GM10248 (cell line): Measurements from ENCODE around the gene NFE2L3.
"Not testable (repeated sequence)": the region's sequence is repeated elsewhere in the genome, so short reads cannot be mapped to it uniquely, and the experiment has no call there.

Source experiments
- CTCF ChIA-PET: fragments of 300-600 bp; sonication (Branson Sonifier 250); formaldehyde crosslinking; extraction: SDS; loops from one replicate; lab custom pipeline; 2021; ENCODE audit warnings: antibody characterized with exemption; lab: Yijun Ruan, JAX
- POLR2A ChIA-PET: fragments of 350-650 bp; sonication (Branson Sonifier 250); formaldehyde crosslinking; extraction: SDS; loops from one replicate; lab custom pipeline; 2020; ENCODE audit warnings: antibody characterized with exemption; lab: Yijun Ruan, JAX
- DNase-seq: peaks from one replicate; pipeline ENCODE4 v3.0.0; 2012; ENCODE audit errors: extremely low spot score
- TF ChIP-seq, protein P1 (sequence below): IDR thresholded peaks from 2 replicates; pipeline ENCODE4 v1.5.1; 2012; ENCODE audit warnings: mild to moderate bottlenecking, low read depth; ENCODE audit errors: extremely low read depth, missing control alignments, control extremely low read depth

The NFE2L3 gene

DNA sequence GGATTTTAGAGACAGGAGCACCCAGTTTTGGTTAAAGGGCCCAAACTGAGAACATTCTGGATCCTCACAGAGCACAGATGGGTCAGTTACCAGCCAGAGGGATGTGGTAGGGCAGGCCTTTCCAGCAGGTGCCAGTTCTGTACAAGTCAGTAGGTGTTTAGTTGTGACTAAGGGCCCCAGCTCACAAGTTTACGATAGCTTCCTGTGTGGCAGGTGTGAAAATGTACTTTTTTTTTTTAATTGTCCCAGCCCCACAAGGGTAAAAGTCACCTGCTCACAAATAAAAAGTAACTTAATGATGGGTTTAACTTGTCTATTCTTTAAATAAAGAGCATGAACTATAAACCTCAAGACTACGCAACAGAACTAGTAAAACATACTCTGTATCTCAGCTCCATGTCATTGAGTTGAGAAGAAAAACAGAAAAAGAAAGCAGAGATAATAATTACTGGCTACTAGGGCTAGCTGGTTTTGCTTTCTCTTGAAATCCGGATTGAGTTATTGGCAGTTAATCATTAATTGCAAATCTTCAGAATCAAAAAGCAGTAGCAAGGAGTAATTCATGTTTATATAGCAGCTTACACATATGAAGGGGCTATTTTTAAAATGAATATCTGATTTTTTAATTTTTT lies 15.4 kb downstream of the NFE2L3 start:
- POLR2A ChIA-PET = interaction anchor here (0.5 to 2.2 kb wide), 6 partner anchors 8 to 33 kb away, joined by 3 to 11 read pairs (median 4); partner anchors contain the start of gene HNRNPA2B1
- DNase-seq = peak; percentile 44
- CTCF ChIA-PET = interaction anchor here (0.8 to 2.6 kb wide), 6 partner anchors 15 to 275 kb away, joined by 3 to 9 read pairs (median 3); no protein-coding TSS in a partner anchor
- TF ChIP-seq, protein P1, sequence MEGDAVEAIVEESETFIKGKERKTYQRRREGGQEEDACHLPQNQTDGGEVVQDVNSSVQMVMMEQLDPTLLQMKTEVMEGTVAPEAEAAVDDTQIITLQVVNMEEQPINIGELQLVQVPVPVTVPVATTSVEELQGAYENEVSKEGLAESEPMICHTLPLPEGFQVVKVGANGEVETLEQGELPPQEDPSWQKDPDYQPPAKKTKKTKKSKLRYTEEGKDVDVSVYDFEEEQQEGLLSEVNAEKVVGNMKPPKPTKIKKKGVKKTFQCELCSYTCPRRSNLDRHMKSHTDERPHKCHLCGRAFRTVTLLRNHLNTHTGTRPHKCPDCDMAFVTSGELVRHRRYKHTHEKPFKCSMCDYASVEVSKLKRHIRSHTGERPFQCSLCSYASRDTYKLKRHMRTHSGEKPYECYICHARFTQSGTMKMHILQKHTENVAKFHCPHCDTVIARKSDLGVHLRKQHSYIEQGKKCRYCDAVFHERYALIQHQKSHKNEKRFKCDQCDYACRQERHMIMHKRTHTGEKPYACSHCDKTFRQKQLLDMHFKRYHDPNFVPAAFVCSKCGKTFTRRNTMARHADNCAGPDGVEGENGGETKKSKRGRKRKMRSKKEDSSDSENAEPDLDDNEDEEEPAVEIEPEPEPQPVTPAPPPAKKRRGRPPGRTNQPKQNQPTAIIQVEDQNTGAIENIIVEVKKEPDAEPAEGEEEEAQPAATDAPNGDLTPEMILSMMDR = no peak

DNA sequence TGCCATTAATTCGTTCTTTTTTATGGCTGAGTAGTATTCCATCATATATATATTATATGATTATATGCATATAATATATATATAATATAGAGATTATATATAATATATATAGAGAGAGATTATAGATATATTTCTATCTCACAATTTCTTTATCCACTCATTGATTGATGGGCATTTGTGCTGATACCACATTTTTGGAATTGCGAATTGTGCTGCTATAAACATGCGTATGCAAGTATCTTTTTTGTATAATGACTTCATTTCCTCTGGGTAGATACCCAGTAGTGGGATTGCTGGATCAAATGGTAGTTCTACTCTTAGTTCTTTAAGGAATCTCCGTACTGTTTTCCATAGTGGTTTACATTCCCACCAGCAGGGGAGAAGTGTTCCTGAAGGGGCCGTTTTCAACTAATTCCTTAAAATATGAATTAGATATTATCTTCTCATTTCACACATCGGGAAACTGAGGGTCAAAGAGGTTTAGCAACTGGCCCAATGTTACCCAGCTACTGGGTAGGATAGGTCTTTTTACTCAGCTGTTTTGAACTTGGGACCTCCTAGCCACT lies 16.5 kb downstream of the NFE2L3 start:
- CTCF ChIA-PET = no interaction called here
- DNase-seq = no peak
- POLR2A ChIA-PET = no interaction called here
- TF ChIP-seq, protein P1 = no peak

DNA sequence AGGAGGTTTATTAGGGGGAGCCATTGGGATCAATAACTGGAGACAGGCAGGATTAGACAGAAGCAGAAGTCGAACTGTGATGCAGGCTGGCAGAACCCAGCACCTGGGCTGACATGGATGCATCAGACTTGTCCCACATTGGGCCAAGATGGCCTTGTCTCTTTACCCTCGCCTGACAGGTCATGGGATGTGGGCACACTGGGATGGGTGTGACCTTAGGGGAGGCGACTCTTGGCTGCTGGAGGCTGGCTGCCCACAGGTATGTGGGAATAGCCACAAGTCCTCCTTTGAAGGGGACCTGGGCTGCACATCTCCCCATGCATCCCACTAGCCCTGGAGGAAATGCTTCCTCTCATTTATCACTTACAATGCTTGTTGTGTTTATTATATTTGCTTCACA lies 17.3 kb downstream of the NFE2L3 start:
- no peak for DNase-seq
- TF ChIP-seq, protein P1 = no peak
- POLR2A ChIA-PET = interaction anchor here (0.6 kb wide), 1 partner anchor 23 kb away, joined by 3 read pairs; no protein-coding TSS in a partner anchor
- CTCF ChIA-PET = interaction anchor here (3.4 kb wide), 1 partner anchor 9 kb away, joined by 17 read pairs; no protein-coding TSS in a partner anchor

DNA sequence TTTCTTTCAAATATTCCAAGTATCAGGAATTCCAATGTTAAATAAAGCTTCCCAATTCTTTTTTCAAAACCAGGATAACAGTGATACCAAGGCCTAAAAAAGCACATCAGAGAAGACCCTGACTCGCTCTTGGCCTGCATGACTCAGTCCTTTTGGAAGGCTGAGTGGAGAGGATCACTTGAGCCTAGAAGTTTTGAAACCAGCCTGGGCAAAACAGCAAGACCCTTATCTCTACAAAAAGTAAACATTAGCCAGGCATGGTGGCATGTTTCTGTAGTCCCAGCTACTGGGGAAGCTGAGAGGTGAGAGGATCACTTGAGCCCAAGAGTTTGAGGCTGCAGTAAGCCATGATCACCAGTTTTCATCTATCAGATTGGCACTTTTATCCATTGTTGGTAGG lies 18.7 kb downstream of the NFE2L3 start:
- TF ChIP-seq, protein P1 = no peak
- ChIA-PET POLR2A (interaction anchor here (0.6 kb wide), 1 partner anchor 1598 kb away, joined by 3 read pairs; the partner anchor contains the start of gene PALS2), CTCF (interaction anchor here (1.3 to 3.4 kb wide), 2 partner anchors 10 to 20 kb away, joined by 3 to 17 read pairs; no protein-coding TSS in a partner anchor)
- DNase-seq = no peak

DNA sequence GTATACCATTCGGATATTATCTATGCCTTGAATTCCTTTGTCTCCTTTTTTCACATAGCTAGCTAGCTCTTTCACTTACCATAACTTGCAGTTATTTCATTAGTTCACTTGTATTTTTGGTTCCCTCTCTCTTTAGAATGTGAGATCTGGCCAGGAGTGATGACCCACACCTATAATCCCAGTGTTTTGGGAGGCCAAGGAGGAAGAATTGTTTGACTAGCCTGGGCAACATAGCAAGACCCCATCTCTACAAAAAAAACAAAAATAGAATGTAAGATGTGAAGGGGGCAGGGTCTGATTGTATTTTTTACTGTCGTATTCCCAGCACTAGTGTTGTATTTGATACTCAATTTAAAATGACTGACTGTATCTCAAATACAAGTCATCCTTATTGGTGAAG lies 19.6 kb downstream of the NFE2L3 start:
- TF ChIP-seq, protein P1 = no peak
- ChIA-PET POLR2A (interaction anchor here (0.6 kb wide), 1 partner anchor 1598 kb away, joined by 3 read pairs; the partner anchor contains the start of gene PALS2), CTCF (interaction anchor here (0.7 to 3.4 kb wide), 5 partner anchors 9 to 279 kb away, joined by 3 to 17 read pairs (median 3); no protein-coding TSS in a partner anchor)
- DNase-seq = no peak

DNA sequence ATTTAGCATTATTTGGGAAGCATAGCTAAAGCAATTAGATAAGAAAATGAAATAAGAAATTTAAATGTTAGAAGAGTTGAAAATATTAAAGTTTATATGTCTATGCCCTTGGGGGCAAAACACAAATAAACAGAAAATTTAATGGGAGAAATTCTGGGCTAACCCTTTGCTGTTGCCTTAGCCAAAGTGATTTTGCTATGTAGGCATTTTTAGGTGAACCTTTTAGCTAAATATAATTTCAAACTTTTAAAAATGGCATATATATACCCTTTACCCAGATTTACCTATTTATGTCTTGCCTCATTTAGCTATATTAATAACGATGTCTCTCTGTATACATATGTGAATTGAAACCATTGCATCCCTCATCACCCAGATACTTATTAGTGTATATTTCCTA lies 20.1 kb downstream of the NFE2L3 start:
- POLR2A ChIA-PET = no interaction called here
- CTCF ChIA-PET = interaction anchor here (1.0 to 3.4 kb wide), 4 partner anchors 8 to 82 kb away, joined by 3 to 17 read pairs (median 3); no protein-coding TSS in a partner anchor

DNA sequence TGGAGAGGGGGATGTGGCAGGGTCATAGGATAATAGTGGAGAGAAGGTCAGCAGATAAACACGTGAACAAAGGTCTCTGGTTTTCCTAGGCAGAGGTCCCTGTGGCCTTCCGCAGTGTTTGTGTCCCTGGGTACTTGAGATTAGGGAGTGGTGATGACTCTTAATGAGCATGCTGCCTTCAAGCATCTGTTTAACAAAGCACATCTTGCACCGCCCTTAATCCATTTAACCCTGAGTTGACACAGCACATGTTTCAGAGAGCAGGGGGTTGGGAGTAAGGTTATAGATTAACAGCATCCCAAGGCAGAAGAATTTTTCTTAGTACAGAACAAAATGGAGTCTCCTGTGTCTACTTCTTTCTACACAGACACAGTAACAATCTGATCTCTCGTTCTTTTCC lies 23.9 kb downstream of the NFE2L3 start:
- CTCF ChIA-PET = not testable (repeated sequence)
- POLR2A ChIA-PET = interaction anchor here (0.7 kb wide), 1 partner anchor 8 kb away, joined by 5 read pairs; no protein-coding TSS in a partner anchor

More for the DNA sequence above, 20.1 kb downstream of the NFE2L3 start:
- no peak for DNase-seq
- TF ChIP-seq, protein P1 = no peak

DNA sequence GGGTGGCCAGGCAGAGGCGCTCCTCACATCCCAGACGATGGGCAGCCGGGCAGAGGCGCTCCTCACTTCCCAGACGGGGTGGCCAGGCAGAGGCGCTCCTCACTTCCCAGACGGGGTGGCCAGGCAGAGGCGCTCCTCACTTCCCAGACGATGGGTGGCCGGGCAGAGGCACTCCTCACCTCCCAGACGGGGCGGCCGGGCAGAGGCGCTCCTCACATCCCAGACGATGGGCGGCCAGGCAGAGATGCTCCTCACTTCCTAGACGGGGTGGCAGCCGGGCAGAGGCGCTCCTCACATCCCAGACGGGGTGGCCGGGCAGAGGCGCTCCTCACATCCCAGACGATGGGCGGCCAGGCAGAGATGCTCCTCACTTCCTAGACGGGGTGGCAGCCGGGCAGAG lies 24.7 kb downstream of the NFE2L3 start:
- CTCF ChIA-PET, POLR2A ChIA-PET, DNase-seq: not testable (repeated sequence)

More for the DNA sequence above, 23.9 kb downstream of the NFE2L3 start:
- DNase-seq = not testable (repeated sequence)

DNA sequence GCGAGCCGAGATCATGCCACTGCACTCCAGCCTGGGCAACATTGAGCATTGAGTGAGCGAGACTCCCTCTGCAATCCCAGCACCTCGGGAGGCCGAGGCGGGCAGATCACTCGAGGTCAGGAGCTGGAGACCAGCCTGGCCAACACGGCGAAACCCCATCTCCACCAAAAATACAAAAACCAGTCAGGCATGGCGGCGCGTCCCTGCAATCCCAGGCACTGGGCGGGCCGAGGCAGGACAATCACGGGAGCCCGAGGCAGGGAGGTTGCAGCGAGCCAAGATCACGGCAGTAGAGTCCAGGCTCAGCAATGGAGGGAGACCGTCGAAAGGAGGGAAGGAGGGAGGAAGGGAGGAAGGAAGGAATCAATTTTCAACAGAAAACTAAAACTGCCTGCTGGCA lies 25.3 kb downstream of the NFE2L3 start:
- CTCF ChIA-PET, DNase-seq, POLR2A ChIA-PET: not testable (repeated sequence)
